CD4-positive, alpha-beta T cell treated with Interferon alpha-2 for 1 hour (primary cell): ENCODE data around the gene PAX9.

Experiments used
- DNase-seq, 2 donors: peaks; one replicate each; pipeline ENCODE4 v3.0.0-alpha.2; 2020 to 2022

PAX9 gene

DNA sequence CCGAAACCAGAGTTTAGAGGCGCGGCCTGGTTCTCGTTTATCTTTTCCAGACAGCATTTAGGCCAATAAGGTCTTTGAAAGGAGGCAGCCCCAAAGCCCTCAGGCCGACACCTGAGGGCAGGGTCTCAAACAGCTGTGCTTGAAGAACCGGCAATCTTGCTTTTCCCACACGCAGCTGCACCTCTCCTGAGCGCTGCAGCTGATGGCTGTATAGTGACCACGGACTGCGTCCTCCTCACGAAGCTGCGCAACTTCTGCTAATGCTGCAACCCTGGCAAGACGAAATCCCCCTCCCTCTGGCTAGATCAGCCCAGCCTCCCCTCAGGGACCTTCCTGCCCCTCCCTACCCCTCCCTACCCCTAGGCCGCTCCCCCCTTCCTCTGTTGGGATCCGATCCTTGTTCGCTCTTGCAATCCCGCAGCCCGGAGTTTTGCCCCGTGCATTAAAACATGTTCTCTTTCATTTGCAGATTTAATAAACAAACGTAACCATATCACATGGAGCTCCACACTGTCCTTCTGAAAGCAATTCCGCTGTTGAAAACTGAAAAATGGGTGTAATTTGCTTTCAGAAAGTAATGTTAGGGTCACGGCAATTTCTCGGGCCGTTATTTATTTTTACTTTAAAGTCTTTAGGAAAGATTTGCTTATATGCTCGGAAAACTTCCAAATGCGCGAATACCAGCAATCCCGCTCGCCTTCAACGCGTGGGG lies 4.8 kb upstream of the PAX9 start:
- no peak for DNase-seq

DNA sequence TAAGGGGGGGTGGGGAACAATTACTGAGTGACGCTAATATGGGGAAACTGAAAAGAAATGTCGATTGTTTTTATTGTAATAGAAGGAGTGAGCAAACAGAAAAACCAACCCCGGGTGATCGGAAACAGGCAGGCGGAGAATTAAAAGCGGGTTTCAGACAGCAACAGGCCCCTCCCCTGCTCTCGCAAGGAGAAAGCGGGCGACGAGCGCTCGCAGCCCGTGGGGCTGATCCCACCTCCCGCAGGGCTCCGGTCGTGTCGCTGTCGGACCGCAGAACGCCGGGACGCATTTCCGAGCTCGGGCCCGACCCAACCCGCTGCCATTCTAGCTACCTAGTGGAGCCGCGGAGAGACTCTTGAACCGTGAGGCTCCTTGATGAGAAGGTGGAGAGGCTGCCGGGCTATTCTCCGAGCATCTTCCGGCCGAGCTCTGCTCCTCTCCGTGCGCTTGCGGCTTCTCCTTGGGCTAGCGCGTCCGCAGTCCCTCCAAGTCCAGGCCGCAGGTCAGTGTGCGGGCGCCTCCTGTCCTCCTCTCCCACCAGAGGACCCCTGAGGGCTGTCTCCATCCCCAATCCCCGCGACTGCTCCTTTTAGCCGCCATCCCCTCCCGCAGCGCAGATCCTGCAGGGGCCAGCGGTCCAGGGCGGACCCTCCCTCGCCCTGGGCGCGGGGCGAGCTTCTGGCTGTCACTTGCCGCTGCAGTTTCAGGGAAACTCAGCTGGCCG lies 4.1 kb upstream of the PAX9 start:
- DNase-seq = no peak

DNA sequence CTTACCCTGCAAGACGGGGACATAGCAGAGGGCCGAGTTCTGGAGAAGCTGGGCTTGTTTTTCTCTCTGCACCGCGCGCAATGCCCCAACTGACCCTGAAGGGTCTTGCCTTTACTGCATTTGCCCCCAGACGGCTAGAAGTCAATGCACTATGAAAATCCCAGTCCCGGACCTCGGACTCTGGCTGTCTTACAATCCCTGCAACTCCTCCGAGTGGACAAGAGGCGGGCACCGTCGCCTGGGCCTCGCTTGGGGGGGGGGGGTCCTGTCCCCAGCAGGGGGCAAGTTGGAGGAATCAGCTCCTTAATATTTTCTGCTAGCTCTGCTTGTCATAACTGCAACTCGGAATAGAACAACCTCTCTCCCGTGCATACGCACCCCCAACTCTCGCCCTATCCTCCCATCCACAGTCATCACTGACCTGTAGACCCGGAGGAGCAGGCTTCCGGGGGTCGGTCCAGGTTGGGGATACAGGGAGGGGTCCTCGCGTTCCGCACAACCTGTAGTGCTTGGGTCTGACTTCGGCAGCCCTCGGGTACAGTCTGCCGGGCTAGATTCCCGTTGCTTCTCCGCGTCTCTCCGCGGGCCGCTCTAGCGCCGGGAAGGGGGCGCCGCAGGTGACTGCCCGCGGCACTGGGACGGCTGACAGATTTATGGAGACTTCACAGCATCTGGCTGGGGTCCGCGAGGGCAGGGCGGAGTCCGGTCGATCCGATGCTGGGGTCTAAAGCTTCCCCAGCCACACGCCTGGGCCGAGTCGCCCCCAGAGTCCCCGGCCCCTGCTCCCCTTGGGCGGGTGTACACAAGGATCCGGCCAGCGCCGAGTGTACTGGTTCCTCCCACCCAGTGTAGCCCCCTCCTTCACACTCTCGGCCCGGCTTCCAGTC lies 3.3 kb upstream of the PAX9 start:
- DNase-seq = no peak

DNA sequence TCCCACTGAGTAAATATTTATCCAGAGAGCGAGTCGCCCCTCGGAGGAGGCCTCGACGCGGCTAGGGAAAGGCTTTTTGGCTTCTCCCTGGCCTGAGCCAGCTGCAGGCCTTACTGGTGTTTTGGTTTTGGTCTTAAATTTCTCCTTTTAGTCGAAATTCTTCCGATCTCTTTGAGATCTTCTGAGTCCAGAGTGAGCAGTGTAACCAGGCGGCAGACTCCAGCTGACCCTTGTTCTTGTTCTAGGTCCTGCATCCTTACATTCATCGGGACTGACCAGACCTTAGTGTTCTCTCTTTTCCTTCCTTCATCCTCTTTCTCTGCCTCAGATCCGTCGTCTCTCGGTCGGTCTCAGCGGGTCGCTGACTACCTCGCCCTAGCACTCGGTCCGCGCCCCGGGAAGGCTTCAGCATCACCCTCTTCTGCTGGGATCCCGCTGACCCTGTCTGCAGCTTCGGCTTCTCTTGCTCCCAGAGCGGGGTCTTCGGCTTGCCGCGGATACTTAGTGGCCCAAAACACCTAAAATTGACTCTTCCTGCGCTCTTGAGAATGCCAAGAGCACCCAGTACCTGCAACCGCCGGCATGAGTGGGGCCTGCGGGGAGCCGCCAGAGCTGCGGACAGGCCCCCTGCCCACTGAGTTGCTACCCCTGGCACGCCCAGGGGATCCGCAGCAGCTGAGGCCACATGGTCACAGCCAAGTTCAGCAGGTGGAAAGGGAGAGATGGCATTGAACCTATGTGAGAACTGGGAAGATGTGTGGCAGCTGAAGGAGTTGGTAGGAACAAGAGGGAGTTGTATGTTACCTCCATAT lies 2.4 kb upstream of the PAX9 start:
- no peak for DNase-seq

DNA sequence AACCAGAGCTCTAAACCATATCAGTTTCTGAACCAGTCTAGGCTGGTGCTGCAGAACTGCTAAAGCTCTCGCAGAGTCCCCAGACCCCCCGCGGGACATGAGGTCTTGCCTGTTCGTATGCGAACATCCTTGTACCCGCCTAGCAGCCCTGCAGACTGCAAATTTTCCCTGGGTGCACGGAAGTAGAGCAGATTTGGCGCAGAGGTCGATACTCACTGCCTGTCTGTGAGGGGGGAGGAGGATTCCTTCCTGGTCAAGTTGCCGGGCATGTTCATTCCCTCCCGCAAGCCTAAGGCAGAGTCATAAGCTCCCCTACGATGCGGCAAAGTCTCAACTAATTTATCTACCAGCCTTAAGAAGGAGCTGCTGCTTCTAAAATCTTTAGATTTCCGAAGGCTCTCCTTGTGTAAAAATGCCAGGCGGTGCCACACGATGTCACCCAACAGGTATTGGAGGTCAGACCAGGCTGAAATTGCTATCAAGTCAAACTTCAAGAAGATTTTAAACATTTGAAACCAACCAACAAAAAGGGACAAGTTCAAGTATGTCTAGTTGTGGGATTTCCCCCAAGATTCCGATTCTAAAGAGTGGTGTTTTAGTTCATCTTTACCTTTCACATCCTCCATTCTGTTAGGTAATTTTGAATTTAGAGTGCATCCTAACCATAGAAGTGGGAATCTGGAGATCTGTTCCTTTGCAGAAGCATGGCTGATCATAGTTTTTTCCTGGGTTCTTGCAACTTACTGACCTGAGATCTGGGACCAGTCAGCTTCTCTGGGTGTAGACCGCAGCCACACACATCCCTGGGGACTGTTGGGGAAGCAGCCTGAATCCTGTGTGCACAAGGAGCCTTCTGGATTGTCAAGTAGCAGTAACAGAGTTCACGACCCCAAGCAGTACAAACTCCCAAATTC lies 1.6 kb upstream of the PAX9 start:
- no peak for DNase-seq

DNA sequence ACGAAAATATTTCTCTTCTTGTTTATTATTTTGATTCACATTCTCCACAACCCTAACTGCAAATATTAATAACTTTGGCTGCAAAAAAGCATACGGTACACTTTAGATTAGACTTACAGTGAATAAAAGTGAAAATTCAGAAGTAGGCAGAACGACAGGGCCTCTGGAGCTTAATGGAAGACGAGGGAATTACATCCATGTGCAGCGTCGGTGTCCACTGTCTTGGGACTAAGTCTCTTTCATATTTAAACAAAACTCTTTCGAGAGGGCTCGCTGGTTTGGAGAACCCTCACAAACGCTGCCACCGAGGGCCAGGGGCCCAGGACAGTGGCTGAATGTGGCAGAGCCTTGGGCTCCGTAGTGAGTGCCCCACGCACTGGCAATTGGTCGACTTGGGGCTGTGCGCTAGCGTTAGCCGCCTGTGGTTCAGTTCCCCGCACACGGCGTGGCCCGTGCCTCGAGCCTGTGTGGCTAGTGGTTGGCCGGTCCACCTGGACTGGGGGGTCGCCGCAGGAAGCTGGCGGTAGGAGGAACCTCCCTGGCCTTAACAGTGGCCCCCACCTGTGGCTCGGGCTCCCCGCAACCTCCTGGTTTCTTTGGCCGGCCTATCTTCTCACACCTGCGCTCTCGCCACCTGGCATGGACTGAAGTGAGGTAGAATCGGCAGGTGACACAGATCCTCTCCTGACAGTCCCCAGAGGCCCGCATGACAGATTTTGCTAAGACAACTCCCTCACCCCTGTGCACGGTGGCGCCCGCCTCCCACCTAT lies 739 bp upstream of the PAX9 start:
- no peak for DNase-seq

DNA sequence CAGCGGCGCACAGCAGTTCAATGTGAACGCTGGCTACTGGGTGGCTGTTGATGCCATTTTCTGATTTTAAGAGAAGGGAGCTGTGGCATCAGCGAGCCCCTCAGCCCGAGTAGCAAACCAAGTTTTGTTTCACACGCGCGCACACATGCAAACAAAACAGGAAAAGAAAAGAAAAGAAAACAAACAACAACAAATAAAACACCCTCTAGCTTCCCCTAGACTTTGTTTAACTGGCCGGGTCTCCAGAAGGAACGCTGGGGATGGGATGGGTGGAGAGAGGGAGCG lies 540 bp downstream of the PAX9 start:
- no peak for DNase-seq

DNA sequence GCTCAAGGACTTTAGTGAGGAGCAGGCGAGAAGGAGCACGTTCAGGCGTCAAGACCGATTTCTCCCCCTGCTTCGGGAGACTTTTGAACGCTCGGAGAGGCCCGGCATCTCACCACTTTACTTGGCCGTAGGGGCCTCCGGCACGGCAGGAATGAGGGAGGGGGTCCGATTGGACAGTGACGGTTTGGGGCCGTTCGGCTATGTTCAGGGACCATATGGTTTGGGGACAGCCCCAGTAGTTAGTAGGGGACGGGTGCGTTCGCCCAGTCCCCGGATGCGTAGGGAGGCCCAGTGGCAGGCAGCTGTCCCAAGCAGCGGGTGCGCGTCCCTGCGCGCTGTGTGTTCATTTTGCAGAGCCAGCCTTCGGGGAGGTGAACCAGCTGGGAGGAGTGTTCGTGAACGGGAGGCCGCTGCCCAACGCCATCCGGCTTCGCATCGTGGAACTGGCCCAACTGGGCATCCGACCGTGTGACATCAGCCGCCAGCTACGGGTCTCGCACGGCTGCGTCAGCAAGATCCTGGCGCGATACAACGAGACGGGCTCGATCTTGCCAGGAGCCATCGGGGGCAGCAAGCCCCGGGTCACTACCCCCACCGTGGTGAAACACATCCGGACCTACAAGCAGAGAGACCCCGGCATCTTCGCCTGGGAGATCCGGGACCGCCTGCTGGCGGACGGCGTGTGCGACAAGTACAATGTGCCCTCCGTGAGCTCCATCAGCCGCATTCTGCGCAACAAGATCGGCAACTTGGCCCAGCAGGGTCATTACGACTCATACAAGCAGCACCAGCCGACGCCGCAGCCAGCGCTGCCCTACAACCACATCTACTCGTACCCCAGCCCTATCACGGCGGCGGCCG lies 1.1 kb downstream of the PAX9 start:
- no peak for DNase-seq

DNA sequence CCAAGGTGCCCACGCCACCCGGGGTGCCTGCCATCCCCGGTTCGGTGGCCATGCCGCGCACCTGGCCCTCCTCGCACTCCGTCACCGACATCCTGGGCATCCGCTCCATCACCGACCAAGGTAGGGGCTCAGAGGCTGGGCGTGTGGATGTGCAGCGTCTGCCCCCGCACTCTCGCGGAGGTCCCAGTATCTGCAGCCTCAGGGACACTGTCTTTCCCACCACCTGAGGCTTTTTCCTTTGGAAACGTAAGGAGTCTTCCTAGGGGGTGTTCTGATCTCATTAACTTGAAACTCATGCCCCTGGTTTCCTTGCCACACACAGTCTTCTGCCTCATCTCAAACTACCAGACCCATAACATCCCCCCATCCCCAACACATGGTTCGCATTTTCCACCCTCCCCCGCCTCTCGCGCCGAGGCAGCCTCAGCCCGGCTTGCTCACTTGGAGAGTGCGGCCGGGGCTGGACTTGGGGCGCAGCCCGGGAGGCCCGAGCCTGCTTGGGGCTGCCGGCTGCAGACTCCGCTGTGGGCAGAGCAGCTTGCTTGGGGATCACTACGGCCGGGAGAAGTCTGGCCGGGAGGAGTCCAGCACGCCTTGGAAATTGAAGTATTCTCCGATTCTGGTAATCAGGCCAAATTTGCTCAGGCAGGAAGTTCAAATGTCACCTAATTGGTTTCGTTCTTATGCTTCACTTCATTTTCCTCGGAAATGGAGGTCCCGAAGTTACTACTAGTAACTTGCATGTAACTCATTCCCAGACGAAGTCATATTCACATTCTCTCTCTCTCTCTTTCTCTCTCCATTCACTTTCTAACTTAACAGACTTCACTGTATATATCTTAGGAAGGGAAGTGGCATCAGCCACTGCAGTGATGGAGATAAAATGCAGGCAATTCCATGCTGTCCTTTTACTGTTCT lies 2.0 kb downstream of the PAX9 start:
- no peak for DNase-seq

DNA sequence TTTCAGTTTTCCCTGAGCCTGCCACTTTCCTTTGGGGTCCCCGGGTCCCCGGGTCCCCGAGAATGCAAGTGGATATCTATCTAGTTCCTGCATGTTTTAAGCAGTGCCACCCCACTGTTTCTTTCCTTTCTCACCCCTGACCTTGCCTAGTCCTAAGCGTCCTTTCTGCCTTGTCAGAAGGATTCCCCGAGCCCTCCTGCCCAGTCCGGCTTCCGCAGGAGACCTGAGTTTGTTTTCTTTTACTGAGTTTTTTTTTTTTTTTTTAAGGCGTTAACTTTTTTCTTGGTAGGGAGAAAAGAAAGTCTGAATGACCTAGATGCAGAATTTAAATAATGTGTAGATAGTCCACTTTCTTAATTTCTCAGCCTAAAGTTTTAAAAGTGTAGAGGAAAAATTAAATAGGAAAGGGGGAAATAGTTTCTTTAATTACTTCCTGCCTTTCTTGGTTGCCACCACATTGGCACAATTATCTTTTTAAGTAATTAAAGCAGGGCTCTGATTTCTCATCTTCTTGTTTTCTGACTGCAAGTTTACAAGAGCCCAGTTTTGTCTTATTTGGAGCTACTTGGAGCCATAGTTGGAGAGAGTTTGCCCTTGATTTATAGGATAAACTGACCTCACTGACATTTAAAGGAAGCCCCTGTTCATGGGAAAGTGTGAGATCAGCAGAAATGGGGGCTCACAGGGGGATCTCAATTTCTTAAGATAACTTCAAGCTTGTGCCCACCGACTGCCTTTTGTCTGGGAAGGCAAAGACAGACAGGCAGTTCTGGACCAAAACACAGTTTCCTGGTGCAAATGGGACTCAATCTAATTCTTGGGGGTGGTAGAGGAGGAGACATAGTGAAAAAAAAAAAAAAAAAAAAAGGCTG lies 2.9 kb downstream of the PAX9 start:
- no peak for DNase-seq

DNA sequence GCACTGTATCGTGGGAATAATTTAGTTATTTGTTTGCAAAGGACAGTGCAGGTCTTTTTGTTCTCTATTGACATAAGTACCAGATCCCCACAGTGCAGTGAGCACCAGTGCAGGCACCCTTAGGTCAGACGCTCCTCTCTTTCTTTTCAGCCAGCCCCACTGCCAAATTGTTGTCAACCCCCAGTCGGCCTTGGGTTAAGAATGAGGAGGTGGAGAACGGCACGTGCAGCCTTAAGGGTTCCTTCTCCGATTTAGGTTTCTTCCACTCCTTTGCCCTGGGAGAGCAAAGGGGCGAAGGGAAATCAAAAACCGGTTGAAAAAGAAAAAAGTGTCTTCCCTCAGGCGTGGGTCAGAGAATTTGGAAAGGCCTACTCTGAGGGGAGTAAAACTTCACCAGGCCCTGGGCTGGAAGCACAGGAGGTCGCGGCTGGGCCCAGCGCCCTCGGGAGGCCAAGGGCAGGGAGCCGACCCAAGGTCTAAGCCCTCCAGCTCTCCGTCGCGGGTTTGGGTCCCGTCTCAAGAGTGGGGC lies 4.3 kb downstream of the PAX9 start:
- DNase-seq = no peak

DNA sequence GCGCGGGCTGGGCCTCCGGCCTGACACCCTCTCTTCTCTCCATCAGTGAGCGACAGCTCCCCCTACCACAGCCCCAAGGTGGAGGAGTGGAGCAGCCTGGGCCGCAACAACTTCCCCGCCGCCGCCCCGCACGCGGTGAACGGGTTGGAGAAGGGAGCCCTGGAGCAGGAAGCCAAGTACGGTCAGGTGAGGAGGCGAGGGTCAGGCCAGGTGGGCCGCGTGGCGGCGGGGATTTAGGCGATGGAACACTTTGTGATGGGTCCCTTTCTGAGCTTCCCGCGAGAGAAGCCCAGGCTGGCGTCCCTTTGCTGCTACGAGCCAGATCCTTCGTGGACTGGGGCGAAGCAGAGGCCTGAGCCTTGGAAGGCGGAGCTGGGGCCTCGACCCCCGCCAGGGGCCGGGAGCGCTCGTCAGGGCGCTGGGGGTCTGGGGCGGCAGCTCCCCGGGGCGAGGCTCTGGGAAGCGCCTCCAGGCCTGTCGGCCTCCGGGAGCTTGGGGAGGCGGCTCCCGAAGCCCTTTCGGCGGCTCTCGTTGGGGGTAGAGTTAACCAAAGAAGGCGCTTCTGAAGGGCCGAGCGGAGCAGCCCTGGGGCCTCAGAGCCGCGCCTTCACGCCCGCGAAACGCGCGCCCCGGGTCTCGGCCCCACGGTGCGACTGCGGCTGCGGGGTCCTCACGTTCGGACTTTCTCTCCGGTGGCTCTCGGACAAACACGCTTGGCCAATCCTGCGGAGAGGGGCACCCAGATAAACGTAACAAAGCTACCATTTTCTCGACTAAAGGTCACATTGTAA lies 5.0 kb downstream of the PAX9 start:
- no peak for DNase-seq

DNA sequence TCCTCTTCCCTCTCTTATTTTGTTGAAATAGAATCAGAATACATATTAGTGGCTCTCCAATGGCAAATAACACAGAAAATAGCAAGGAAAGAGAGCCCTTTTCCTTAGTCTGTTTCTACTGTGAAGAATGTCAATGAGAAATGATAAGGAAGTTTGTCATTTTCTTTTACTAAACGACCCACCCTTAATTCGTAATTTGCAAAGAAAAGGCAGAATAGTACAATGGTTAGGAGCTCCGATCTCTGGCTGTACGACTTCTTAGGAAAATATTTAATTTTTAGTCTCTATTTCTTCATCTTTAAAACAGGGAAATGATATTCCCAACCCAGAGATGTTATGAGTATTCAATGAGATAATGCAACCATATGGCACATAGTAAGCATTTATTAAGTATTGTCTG lies 6.0 kb downstream of the PAX9 start:
- DNase-seq = no peak

DNA sequence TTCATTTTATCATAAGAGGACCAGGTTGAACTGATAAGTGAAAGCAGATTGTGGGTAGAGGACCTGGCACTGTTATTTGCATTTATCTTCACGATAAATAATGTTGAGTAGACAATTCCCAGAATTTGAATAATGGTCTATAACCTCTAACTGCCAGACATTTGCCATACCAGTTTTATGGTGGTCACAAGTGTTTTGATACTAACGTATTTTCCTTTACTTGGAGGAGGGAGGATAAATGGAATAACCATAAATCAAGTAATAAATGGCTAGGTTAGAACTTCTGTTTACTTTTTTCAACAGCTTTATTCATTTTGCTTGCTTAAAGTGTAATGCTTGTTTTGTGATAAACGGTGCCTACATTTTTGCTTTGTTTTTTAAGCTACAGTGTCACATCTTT lies 9.5 kb downstream of the PAX9 start:
- DNase-seq = no peak

DNA sequence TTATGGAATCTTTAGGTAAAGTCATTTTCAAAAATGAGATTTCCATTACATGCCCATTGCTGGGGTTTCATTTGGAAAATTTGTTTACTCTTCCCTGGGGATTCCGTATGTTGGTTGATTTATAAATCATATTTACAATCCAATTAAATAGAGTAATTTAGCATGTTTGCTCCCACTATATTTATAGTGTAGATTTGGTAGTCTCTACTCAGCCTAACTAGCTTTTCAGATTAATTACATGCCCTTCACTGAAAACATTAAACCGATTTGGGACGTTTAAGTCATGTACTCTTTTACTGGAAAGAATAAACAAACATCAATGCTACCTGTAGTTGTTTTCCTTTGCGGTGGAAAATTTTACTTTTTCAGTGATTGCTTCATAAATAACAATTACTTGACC lies 10.4 kb downstream of the PAX9 start:
- no peak for DNase-seq

DNA sequence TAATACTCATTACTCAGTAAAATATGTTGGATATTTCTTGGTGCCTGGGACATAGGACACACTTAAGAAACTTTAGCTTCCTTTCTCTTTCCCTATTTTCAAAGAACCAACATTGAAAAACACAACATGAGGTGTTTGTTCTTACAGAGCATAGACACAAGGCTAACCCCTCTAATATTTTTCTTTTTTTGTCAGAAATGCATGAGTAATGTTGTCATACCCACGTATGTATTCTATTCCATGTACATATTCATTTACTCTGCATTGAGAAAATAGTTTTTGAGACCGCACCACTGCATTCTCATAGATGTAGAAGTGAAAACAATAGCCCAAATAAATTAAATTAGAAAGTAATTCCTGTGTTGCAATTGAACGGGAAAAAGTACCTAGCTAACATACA lies 13.0 kb downstream of the PAX9 start:
- DNase-seq = no peak

DNA sequence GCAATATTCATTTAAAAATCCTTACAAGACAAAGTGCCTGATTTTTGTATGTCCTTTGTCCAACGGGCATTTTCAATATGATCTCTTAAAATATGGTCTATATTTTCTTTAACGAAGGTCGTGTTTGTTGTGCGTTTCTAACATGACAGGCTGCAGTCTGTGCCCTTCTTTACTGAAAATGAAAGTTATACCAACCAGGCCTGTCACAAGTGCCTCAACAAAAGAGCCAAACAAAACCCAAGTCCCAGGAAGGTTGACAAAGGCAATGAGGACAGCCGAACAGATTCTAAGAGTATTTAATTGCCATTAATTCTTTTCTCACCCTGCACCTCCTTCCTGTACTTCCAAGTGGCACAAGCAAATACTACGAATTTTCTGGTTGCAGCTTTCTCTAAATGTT lies 13.9 kb downstream of the PAX9 start:
- no peak for DNase-seq
